ENCODE data around the gene B3GLCT. TPM values are rescaled to one million over a fixed set of nuclear protein-coding genes. Genes with fewer than 3 reads are reported as not detected.

Gene B3GLCT
- total and polyA plus RNA-seq, 10 donors = 2.0 to 9.2 (median 5.5) TPM

- TF ChIP-seq POLR2AphosphoS5 (IDR thresholded peaks at IDR 0.05) (no peak), POLR2A (IDR thresholded peaks at IDR 0.05) (no peak), CTCF (IDR thresholded peaks at IDR 0.05 in 8 of 11, conservative IDR thresholded peaks at IDR 0.05 in 3 of 11) (no peak)
- Histone ChIP-seq H3K27me3 (replicated peaks in 1 of 7) (peaks cover 0 to 20% (median 0%) of the 10 kb centered on the region in 7 donors), H3K9me3 (no peaks in the 10 kb centered on the region), H3K36me3 (no peaks in the 10 kb centered on the region), H3K27ac (no peak overlapping the region), H3K4me3 (no peak overlapping the region), H3K4me1 (no peaks in the 10 kb centered on the region)
- intact Hi-C loops (cut with DNase I; ENCODE audit: low total_unique reads) = no loop called here
- DNase-seq = no peak
- 81 to 92% (median 90%) methylated on average over 2 of the region's 2 CpGs for WGBS, 5 donors
These were observed 147.1 kb downstream of the B3GLCT start for GRCh38 chr13:31346891-31347290.

DNA sequence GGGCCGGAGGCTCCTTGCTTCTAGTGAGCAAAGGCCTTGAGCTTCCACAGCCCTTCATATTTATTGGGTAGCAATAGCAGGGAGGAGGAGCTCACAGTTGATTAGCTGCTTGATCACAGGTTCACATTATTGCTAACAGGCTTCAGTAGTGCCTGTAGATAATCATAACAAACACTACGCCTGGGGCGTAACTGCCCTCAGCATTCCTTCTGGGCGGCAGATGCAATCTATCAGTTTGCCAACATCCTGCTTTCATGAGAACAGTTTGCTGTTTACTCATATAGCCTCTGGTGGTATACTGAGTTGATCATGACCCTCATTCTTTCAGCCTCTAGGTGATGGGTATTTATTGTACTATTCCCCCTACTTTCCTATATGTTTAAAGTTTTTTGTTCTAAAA lies 149.4 kb downstream of the B3GLCT start:
- peaks cover 0 to 31% (median 0%) of the 10 kb centered on the region in 7 donors for H3K27me3 ChIP-seq (replicated peaks in 1 of 7)
- H3K27ac ChIP-seq = no peak overlapping the region
- H3K4me1 ChIP-seq = no peaks in the 10 kb centered on the region
- no peak for DNase-seq
- H3K36me3 ChIP-seq = no peaks in the 10 kb centered on the region
- peaks cover 0 to 10% (median under 1%) of the 10 kb centered on the region in 8 donors for H3K9me3 ChIP-seq
- WGBS, 5 donors = 78 to 91% (median 90%) methylated on average over 4 of the region's 4 CpGs
- intact Hi-C loops (cut with DNase I; ENCODE audit: low total_unique reads) = no loop called here
- no peak overlapping the region for H3K4me3 ChIP-seq
- TF ChIP-seq CTCF (IDR thresholded peaks at IDR 0.05 in 8 of 11, conservative IDR thresholded peaks at IDR 0.05 in 3 of 11) = no peak
- no peak for TF ChIP-seq POLR2A (IDR thresholded peaks at IDR 0.05)
- no peak for TF ChIP-seq POLR2AphosphoS5 (IDR thresholded peaks at IDR 0.05)

DNA sequence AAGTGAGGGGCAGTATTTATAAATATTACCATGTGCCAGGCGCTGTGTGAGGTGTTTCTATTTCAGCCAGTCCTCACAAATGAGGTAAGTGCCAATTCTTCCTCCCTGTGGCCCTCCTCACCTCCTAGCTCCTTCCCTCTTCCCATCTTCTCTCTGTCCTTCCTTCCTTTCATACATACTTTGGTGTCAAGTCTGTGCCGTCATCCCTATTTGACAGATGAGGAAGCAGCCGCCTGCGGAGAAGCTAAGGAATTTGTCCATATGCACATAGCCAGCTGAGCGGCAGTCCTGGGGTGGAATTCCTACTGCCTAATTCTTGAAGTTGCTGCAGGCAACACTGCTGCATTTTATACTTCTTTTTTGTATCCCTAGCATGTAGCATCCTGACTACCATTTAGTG lies 150.8 kb downstream of the B3GLCT start:
- H3K27ac ChIP-seq = no peak overlapping the region
- no peak for DNase-seq
- no peak overlapping the region for H3K4me3 ChIP-seq
- no peaks in the 10 kb centered on the region for H3K4me1 ChIP-seq
- intact Hi-C loops (cut with DNase I; ENCODE audit: low total_unique reads) = no loop called here
- no peaks in the 10 kb centered on the region for H3K36me3 ChIP-seq
- H3K9me3 ChIP-seq = peaks cover 0 to 24% (median 13%) of the 10 kb centered on the region in 8 donors
- WGBS, 5 donors = 59 to 69% (median 64%) methylated on average over 5 of the region's 5 CpGs
- TF ChIP-seq POLR2AphosphoS5 (IDR thresholded peaks at IDR 0.05) (no peak), POLR2A (IDR thresholded peaks at IDR 0.05) (no peak), CTCF (IDR thresholded peaks at IDR 0.05 in 8 of 11, conservative IDR thresholded peaks at IDR 0.05 in 3 of 11) (no peak)
- peaks cover 0 to 31% (median 0%) of the 10 kb centered on the region in 7 donors for H3K27me3 ChIP-seq (replicated peaks in 1 of 7)

GRCh38 chr13:31351376-31351775 lies 151.6 kb downstream of the B3GLCT start:
- intact Hi-C loops (cut with DNase I; ENCODE audit: low total_unique reads) = no loop called here

More at GRCh38 chr13:31351376-31351775, 151.6 kb downstream of the B3GLCT start:
- DNase-seq = no peak
- Histone ChIP-seq H3K27me3 (replicated peaks in 1 of 7) (peaks cover 0 to 31% (median 0%) of the 10 kb centered on the region in 7 donors), H3K4me3 (no peak overlapping the region), H3K9me3 (peaks cover 0 to 32% (median 21%) of the 10 kb centered on the region in 8 donors), H3K36me3 (no peaks in the 10 kb centered on the region), H3K4me1 (no peaks in the 10 kb centered on the region), H3K27ac (no peak overlapping the region)
- TF ChIP-seq CTCF (IDR thresholded peaks at IDR 0.05 in 8 of 11, conservative IDR thresholded peaks at IDR 0.05 in 3 of 11) (no peak), POLR2AphosphoS5 (IDR thresholded peaks at IDR 0.05) (no peak), POLR2A (IDR thresholded peaks at IDR 0.05) (no peak)
- 75 to 88% (median 79%) methylated on average over 2 of the region's 2 CpGs for whole genome bisulfite sequencing, 5 donors

Measured in spleen (tissue), 11 donors.